AG04449 (cell line): ENCODE data around the gene ABTB1.

Experiments used
- CTCF ChIA-PET: fragments of 350-600 bp; formaldehyde crosslinking; extraction: SDS; loops from one replicate; lab custom pipeline; 2021; ENCODE audit warnings: antibody characterized with exemption; lab: Yijun Ruan, JAX
- POLR2A ChIA-PET: fragments of 400-600, 350-600 bp; formaldehyde crosslinking; extraction: SDS; loops from one replicate; lab custom pipeline; 2020; ENCODE audit warnings: antibody characterized with exemption, inconsistent platforms; lab: Yijun Ruan, JAX
- DNase-seq: peaks from one replicate; pipeline ENCODE4 v3.0.0-alpha.2; 2010; ENCODE audit warnings: low read depth, low spot score
- H3K4me3 ChIP-seq: 2 replicates; pipeline ENCODE4 v1.5.1; 2011; ENCODE audit warnings: low read depth, mild to moderate bottlenecking, control low read depth, low read length
- CTCF ChIP-seq: IDR thresholded peaks from one replicate; pipeline ENCODE4 v1.5.1; 2011; ENCODE audit warnings: mild to moderate bottlenecking, moderate library complexity, low read length, control low read depth, inconsistent platforms; ENCODE audit not compliant: insufficient read depth; ENCODE audit errors: missing control alignments

ABTB1 gene

GRCh38 chr3:127714125-127714571 lies 41.4 kb downstream of the ABTB1 start:
- no peak for DNase-seq
- TF ChIP-seq CTCF: no peak
- POLR2A ChIA-PET: no interaction called here
- CTCF ChIA-PET: interaction anchor here (5.8 kb wide), 1 partner anchor 17 kb away, joined by 28 read pairs; no protein-coding TSS in a partner anchor
- no peak overlapping the region for H3K4me3 ChIP-seq

GRCh38 chr3:127714866-127715265 lies 42.1 kb downstream of the ABTB1 start:
- H3K4me3 ChIP-seq: no peak overlapping the region
- no peak for DNase-seq
- ChIA-PET CTCF (interaction anchor here (3.3 kb wide), 1 partner anchor 18 kb away, joined by 19 read pairs; no protein-coding TSS in a partner anchor), POLR2A (no interaction called here)
- TF ChIP-seq CTCF: no peak

- no peak for DNase-seq
- POLR2A ChIA-PET: no interaction called here
- no peak overlapping the region for H3K4me3 ChIP-seq
- CTCF ChIA-PET: interaction anchor here (3.3 kb wide), 1 partner anchor 19 kb away, joined by 19 read pairs; no protein-coding TSS in a partner anchor
- TF ChIP-seq CTCF: no peak
Measured at GRCh38 chr3:127715532-127715931, 42.8 kb downstream of the ABTB1 start.

GRCh38 chr3:127716384-127716783 lies 43.6 kb downstream of the ABTB1 start:
- TF ChIP-seq CTCF: no peak
- ChIA-PET POLR2A (no interaction called here), CTCF (interaction anchor here (1.1 to 3.3 kb wide), 3 partner anchors 10 to 20 kb away, joined by 3 to 19 read pairs (median 3); no protein-coding TSS in a partner anchor)
- DNase-seq: no peak
- H3K4me3 ChIP-seq: no peak overlapping the region

GRCh38 chr3:127717357-127718244 lies 44.8 kb downstream of the ABTB1 start:
- DNase-seq: no peak
- TF ChIP-seq CTCF: no peak
- ChIA-PET CTCF (interaction anchor here (1.3 to 3.3 kb wide), 2 partner anchors 19 to 21 kb away, joined by 3 to 19 read pairs; no protein-coding TSS in a partner anchor), POLR2A (interaction anchor here (1.2 kb wide), 1 partner anchor 22 kb away, joined by 4 read pairs; no protein-coding TSS in a partner anchor)
- no peak overlapping the region for H3K4me3 ChIP-seq
